Keratinocyte (primary cell): Measurements from ENCODE around the gene DPP9.

Experiments used
- EZH2 ChIP-seq: IDR thresholded peaks from one replicate; pipeline ENCODE4 v1.6.1; 2012; ENCODE audit warnings: inconsistent platforms, mild to moderate bottlenecking, low read length, moderate library complexity
- TF ChIP-seq, protein P1 (sequence below), 3 experiments: IDR thresholded peaks in 1 of 3; conservative IDR thresholded peaks in 1 of 3; optimal IDR thresholded peaks in 1 of 3; 2 replicates in 2 of 3; 3 replicates in 1 of 3; pipeline versions ENCODE3 to v1.5.1; 2011; ENCODE audit warnings: low read length in 3 of 3, mild to moderate bottlenecking in 3 of 3, moderate library complexity in 2 of 3, control low read depth in 1 of 3, inconsistent platforms in 1 of 3; ENCODE audit not compliant: insufficient read depth in 2 of 3; ENCODE audit errors: extremely low read depth in 1 of 3

DNA sequence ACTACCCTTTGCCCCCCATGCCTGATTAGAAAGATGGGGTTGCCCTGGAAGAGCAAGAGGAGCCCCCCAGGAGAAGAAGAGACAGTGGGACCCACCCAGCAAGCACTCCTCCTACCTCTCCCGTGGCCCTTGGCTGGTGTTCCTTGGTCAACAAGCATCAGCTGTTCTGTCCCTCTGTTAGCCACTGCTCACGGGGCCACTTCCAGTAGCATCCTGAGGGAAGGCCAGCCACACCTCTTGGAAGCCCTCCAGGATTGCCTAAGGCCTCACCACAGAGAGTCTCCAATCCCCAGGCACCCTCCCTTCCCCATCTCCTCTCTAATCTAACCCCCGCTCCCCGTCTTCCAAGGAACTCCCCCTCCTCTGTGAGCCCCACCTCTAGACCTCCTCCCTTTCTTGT is 15.1 kb upstream of the DPP9 start:
- TF ChIP-seq, protein P1, sequence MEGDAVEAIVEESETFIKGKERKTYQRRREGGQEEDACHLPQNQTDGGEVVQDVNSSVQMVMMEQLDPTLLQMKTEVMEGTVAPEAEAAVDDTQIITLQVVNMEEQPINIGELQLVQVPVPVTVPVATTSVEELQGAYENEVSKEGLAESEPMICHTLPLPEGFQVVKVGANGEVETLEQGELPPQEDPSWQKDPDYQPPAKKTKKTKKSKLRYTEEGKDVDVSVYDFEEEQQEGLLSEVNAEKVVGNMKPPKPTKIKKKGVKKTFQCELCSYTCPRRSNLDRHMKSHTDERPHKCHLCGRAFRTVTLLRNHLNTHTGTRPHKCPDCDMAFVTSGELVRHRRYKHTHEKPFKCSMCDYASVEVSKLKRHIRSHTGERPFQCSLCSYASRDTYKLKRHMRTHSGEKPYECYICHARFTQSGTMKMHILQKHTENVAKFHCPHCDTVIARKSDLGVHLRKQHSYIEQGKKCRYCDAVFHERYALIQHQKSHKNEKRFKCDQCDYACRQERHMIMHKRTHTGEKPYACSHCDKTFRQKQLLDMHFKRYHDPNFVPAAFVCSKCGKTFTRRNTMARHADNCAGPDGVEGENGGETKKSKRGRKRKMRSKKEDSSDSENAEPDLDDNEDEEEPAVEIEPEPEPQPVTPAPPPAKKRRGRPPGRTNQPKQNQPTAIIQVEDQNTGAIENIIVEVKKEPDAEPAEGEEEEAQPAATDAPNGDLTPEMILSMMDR (optimal IDR thresholded peaks at IDR 0.05 in 1 of 3, IDR thresholded peaks at IDR 0.05 in 1 of 3, conservative IDR thresholded peaks at IDR 0.05 in 1 of 3; ENCODE audit: extremely low read depth in 1 of 3, insufficient read depth in 2 of 3, low read length in 3 of 3), result no peak
- no peak for TF ChIP-seq EZH2
